Esophagus muscularis mucosa (tissue), 4 donors: ENCODE measurements around the gene PPFIA3.
"Not testable (repeated sequence)": the region's sequence is repeated elsewhere in the genome, so short reads cannot be mapped to it uniquely, and the experiment has no call there.

Source experiments
- EP300 ChIP-seq: sonication (generic); formaldehyde crosslinking; IDR thresholded peaks from one replicate; pipeline ENCODE4 v1.6.1; 2017; ENCODE audit warnings: antibody characterized with exemption
- POLR2A ChIP-seq: fragments of 450-650 bp; IDR thresholded peaks from one replicate; pipeline ENCODE4 v1.6.1; 2017; ENCODE audit warnings: antibody characterized with exemption, moderate library complexity, mild to moderate bottlenecking, low read depth
- POLR2AphosphoS5 ChIP-seq, 2 donors: sonication (generic); formaldehyde crosslinking; IDR thresholded peaks; one replicate each; pipeline ENCODE4 v1.6.1; 2017; ENCODE audit warnings: antibody characterized with exemption in 2 of 2
- TF ChIP-seq, protein P1 (sequence below), 3 experiments: fragments of 200-600 bp in 2 of 3; fragments of 450-650 bp in 1 of 3; sonication (generic) in 2 of 3; IDR thresholded peaks; one replicate each; pipeline ENCODE4 v1.5.1; 2017 to 2019; ENCODE audit warnings: antibody characterized with exemption in 3 of 3, mild to moderate bottlenecking in 2 of 3, moderate library complexity in 1 of 3

GRCh38 chr19:49121841-49122240 lies 2.5 kb downstream of the PPFIA3 start:
- TF ChIP-seq, protein P1, sequence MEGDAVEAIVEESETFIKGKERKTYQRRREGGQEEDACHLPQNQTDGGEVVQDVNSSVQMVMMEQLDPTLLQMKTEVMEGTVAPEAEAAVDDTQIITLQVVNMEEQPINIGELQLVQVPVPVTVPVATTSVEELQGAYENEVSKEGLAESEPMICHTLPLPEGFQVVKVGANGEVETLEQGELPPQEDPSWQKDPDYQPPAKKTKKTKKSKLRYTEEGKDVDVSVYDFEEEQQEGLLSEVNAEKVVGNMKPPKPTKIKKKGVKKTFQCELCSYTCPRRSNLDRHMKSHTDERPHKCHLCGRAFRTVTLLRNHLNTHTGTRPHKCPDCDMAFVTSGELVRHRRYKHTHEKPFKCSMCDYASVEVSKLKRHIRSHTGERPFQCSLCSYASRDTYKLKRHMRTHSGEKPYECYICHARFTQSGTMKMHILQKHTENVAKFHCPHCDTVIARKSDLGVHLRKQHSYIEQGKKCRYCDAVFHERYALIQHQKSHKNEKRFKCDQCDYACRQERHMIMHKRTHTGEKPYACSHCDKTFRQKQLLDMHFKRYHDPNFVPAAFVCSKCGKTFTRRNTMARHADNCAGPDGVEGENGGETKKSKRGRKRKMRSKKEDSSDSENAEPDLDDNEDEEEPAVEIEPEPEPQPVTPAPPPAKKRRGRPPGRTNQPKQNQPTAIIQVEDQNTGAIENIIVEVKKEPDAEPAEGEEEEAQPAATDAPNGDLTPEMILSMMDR (IDR thresholded peaks at IDR 0.05): not testable (repeated sequence)
- not testable (repeated sequence) for TF ChIP-seq POLR2A; POLR2AphosphoS5 (IDR thresholded peaks at IDR 0.05); EP300
